Caco-2 (cell line): ENCODE measurements around the gene USP10. TPM values are rescaled to one million over a fixed set of nuclear protein-coding genes. Genes with fewer than 3 reads are reported as not detected.

Experiments used
- BruUV-seq: library from RNA; stranded (reverse); fragments of 400-500 nt; replicated peaks from 2 replicates; lab custom pipeline; 2021; lab: Mats Ljungman, UMichigan
- CTCF ChIA-PET: fragments of 300-600 bp; sonication (Branson Sonifier 250); formaldehyde crosslinking; loops from one replicate; lab custom pipeline; 2022; ENCODE audit warnings: antibody characterized with exemption; lab: Charles Lee
- POLR2A ChIA-PET: fragments of 300-600 bp; sonication (Branson Sonifier 250); formaldehyde crosslinking; loops from one replicate; lab custom pipeline; 2022; ENCODE audit warnings: antibody characterized with exemption; lab: Charles Lee
- DNase-seq, 2 experiments: peaks; one replicate each; pipeline versions ENCODE4 v3.0.0 to v3.0.0-alpha.2; 2020 to 2022
- H3K27me3 ChIP-seq: replicated peaks from 2 replicates; pipeline ENCODE4 v1.6.0; 2011; ENCODE audit warnings: low read length; ENCODE audit not compliant: control insufficient read depth, insufficient read depth
- H3K36me3 ChIP-seq: 2 replicates; pipeline ENCODE4 v1.5.1; 2011; ENCODE audit warnings: low read length; ENCODE audit not compliant: control insufficient read depth, insufficient read depth
- H3K4me1 ChIP-seq: fragments of 250-450 bp; sonication (Bioruptor Pico); 2 replicates; pipeline ENCODE4 v1.5.1; 2020; ENCODE audit warnings: mild to moderate bottlenecking
- H3K4me3 ChIP-seq: 2 replicates; pipeline ENCODE4 v1.5.1; 2011; ENCODE audit warnings: low read depth, mild to moderate bottlenecking, control low read depth, low read length
- H3K9me3 ChIP-seq: fragments of 250-450 bp; sonication (Bioruptor Pico); 2 replicates; pipeline ENCODE4 v1.5.1; 2020; ENCODE audit warnings: mild to moderate bottlenecking, moderate library complexity
- H3K27ac Mint-ChIP-seq: one replicate; pipeline ENCODE4 v1.8.0; 2022; ENCODE audit warnings: mixed read lengths; ENCODE audit not compliant: unreplicated experiment
- H3K27me3 Mint-ChIP-seq: one replicate; pipeline ENCODE4 v1.8.0; 2022; ENCODE audit warnings: mixed read lengths; ENCODE audit not compliant: insufficient read depth, unreplicated experiment
- H3K36me3 Mint-ChIP-seq: one replicate; pipeline ENCODE4 v1.8.0; 2022; ENCODE audit warnings: mild to moderate bottlenecking, mixed read lengths; ENCODE audit not compliant: insufficient read depth, unreplicated experiment
- H3K4me1 Mint-ChIP-seq: one replicate; pipeline ENCODE4 v1.8.0; 2022; ENCODE audit warnings: low read depth, mixed read lengths; ENCODE audit not compliant: unreplicated experiment
- H3K4me3 Mint-ChIP-seq: one replicate; pipeline ENCODE4 v1.8.0; 2022; ENCODE audit warnings: mild to moderate bottlenecking, moderate library complexity, mixed read lengths; ENCODE audit not compliant: unreplicated experiment
- H3K9me3 Mint-ChIP-seq: one replicate; pipeline ENCODE4 v1.8.0; 2022; ENCODE audit warnings: mixed read lengths; ENCODE audit not compliant: unreplicated experiment
- intact Hi-C: fragments of 100-400 bp; cut with micrococcal nuclease; formaldehyde crosslinking; loops from one replicate; pipeline ENCODE4 v1.10.0; 2022; ENCODE audit not compliant: unreplicated experiment
- total RNA-seq: library from RNA; stranded (reverse); gene quantifications from 2 replicates; pipeline ENCODE4 v1.2.3, GENCODE V29; 2022
- TF ChIP-seq, protein P1 (sequence below), 2 experiments: fragments of 200-600 bp in 1 of 2; IDR thresholded peaks; 1 replicate in 1 of 2; 2 replicates in 1 of 2; pipeline versions ENCODE4 v1.5.1 to v1.8.0; 2011 to 2022; ENCODE audit warnings: antibody characterized with exemption in 1 of 2, control low read depth in 1 of 2, inconsistent platforms in 1 of 2, low read depth in 1 of 2, low read length in 1 of 2, mild to moderate bottlenecking in 1 of 2, moderate library complexity in 1 of 2; ENCODE audit not compliant: insufficient read depth in 1 of 2, severe bottlenecking in 1 of 2, unreplicated experiment in 1 of 2

The USP10 gene
- total RNA-seq, 1 experiment from 2014 or later: 147 TPM

DNA sequence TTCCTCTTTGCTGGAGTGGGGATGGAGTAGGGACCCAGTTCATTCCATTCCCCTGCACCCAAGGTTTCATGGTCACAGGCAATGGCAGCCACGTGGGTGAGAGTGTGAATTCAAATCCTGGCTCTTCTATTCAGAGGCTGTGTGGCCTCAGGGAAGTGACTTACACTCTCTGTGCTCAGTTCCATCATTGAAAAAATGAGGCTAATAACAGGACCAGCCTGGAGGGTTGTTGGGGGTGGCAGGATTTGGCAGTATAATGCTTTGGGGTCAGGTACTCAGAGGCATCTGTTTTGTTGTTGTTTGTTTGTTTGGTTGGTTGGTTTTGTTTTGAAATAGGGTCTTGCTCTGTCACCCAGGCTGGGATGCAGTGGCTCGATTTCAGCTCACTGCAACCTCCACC lies 117.8 kb downstream of the USP10 start:
- Mint-ChIP-seq H3K36me3 (no peaks in the 10 kb centered on the region), H3K27ac (no peak overlapping the region), H3K4me3 (no peak overlapping the region), H3K4me1 (peaks cover 13% of the 10 kb centered on the region), H3K27me3 (peaks cover 25% of the 10 kb centered on the region), H3K9me3 (no peaks in the 10 kb centered on the region)
- POLR2A ChIA-PET: no interaction called here
- Histone ChIP-seq H3K27me3 (peaks cover 6% of the 10 kb centered on the region), H3K36me3 (no peaks in the 10 kb centered on the region), H3K4me1 (0 out of 2 replicates have a peak, but pooled peaks cover 8% of the 10 kb centered on the region), H3K4me3 (no peak overlapping the region), H3K9me3 (peaks cover 5% of the 10 kb centered on the region; the same call in 1 of the 2 replicates)
- no peak for DNase-seq
- intact Hi-C loops: no loop called here
- CTCF ChIA-PET: interaction anchor here (0.6 kb wide), 1 partner anchor 307 kb away, joined by 4 read pairs; no protein-coding TSS in a partner anchor
- BruUV-seq: no TSS peak
- TF ChIP-seq, protein P1, sequence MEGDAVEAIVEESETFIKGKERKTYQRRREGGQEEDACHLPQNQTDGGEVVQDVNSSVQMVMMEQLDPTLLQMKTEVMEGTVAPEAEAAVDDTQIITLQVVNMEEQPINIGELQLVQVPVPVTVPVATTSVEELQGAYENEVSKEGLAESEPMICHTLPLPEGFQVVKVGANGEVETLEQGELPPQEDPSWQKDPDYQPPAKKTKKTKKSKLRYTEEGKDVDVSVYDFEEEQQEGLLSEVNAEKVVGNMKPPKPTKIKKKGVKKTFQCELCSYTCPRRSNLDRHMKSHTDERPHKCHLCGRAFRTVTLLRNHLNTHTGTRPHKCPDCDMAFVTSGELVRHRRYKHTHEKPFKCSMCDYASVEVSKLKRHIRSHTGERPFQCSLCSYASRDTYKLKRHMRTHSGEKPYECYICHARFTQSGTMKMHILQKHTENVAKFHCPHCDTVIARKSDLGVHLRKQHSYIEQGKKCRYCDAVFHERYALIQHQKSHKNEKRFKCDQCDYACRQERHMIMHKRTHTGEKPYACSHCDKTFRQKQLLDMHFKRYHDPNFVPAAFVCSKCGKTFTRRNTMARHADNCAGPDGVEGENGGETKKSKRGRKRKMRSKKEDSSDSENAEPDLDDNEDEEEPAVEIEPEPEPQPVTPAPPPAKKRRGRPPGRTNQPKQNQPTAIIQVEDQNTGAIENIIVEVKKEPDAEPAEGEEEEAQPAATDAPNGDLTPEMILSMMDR (IDR thresholded peaks at IDR 0.05; ENCODE audit: insufficient read depth in 1 of 2, low read depth in 1 of 2, low read length in 1 of 2, severe bottlenecking in 1 of 2, unreplicated experiment in 1 of 2): no peak

DNA sequence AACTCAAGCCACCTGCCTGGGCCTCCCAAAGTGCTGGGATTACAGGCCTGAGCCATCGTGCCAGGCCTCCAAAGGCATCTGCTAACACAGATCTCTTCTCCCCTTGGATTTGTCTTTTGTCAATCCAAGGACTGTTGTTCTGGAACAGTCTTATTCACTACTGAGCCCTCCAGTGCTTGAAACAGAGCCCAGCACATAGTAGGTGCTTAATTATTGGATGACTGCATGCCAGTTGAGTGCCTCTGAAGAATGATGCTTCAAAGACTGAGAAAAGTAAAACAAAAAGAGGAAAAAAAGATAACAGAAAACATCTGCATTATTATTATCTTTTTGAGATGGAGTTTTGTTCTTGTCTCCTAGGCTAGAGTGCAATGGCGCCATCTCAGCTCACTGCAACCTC lies 118.3 kb downstream of the USP10 start:
- ChIA-PET POLR2A (no interaction called here), CTCF (no interaction called here)
- intact Hi-C loops: no loop called here

DNA sequence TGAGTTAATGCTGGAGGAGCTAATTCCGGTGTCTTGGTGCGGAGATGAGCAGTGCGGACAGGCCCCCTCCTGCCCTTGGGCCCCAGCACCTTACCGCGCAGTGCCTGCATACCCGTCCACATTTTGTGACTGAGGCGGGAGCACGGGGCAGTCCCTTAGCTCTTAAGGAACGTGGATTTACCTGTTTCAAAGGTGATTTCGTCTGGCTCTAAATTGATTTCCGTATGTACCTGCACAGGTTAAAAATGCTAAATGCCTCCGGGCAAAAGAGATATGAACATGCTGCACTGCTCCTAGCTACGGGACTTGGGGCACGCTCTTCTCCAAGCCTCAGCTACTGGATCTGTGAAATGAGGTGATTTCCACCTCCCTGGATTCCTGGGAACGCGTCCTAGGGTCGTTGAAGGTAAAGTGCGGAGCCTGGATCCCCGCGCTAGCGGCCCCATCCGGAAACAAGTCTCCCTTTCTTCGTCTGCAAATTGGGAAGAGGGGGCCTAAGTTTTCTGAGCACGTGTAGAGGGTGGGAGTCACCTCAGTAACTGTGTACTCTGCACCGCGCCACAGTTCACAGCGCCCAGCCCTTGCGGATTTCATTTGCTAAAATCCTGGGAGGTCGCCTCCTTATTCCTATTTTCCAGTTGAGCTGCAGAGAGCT lies 119.3 kb downstream of the USP10 start:
- DNase-seq: peak in 1 of 2 experiments; percentile 31
- peaks cover 13% of the 10 kb centered on the region for H3K4me1 Mint-ChIP-seq
- Histone ChIP-seq H3K4me1 (0 out of 2 replicates have a peak, but pooled peaks cover 8% of the 10 kb centered on the region), H3K36me3 (no peaks in the 10 kb centered on the region), H3K27me3 (peaks cover 4% of the 10 kb centered on the region), H3K9me3 (no peaks in the 10 kb centered on the region), H3K4me3 (peak overlapping the region; percentile 43)
- BruUV-seq: no TSS peak
- no peak overlapping the region for H3K27ac Mint-ChIP-seq
- TF ChIP-seq, protein P1 (IDR thresholded peaks at IDR 0.05; ENCODE audit: insufficient read depth in 1 of 2, low read depth in 1 of 2, low read length in 1 of 2, severe bottlenecking in 1 of 2, unreplicated experiment in 1 of 2): no peak
- no peaks in the 10 kb centered on the region for H3K36me3 Mint-ChIP-seq
- peaks cover 16% of the 10 kb centered on the region for H3K27me3 Mint-ChIP-seq
- ChIA-PET POLR2A (interaction anchor here (1.2 kb wide), 1 partner anchor 9 kb away, joined by 3 read pairs; no protein-coding TSS in a partner anchor), CTCF (interaction anchor here (0.9 to 1.3 kb wide), 3 partner anchors 93 to 133 kb away, joined by 3 to 6 read pairs (median 4); no protein-coding TSS in a partner anchor)
- intact Hi-C loops: no loop called here
- H3K9me3 Mint-ChIP-seq: no peaks in the 10 kb centered on the region
- H3K4me3 Mint-ChIP-seq: peak overlapping the region; percentile 70

More for the DNA sequence above, 118.3 kb downstream of the USP10 start:
- Histone ChIP-seq H3K4me3 (no peak overlapping the region), H3K27me3 (peaks cover 6% of the 10 kb centered on the region), H3K36me3 (no peaks in the 10 kb centered on the region), H3K4me1 (0 out of 2 replicates have a peak, but pooled peaks cover 8% of the 10 kb centered on the region), H3K9me3 (peaks cover 5% of the 10 kb centered on the region; the same call in 1 of the 2 replicates)
- TF ChIP-seq, protein P1 (IDR thresholded peaks at IDR 0.05; ENCODE audit: insufficient read depth in 1 of 2, low read depth in 1 of 2, low read length in 1 of 2, severe bottlenecking in 1 of 2, unreplicated experiment in 1 of 2): no peak
- Mint-ChIP-seq H3K4me3 (no peak overlapping the region), H3K36me3 (no peaks in the 10 kb centered on the region), H3K27ac (no peak overlapping the region), H3K27me3 (peaks cover 22% of the 10 kb centered on the region), H3K9me3 (no peaks in the 10 kb centered on the region), H3K4me1 (peaks cover 13% of the 10 kb centered on the region)
- BruUV-seq: no TSS peak
- no peak for DNase-seq
